ENCODE results near the gene PROCA1.
A peak's percentile ranks its signal among the peaks of the same experiment; 100 is the strongest.
"Not testable (repeated sequence)": the region's sequence is repeated elsewhere in the genome, so short reads cannot be mapped to it uniquely, and the experiment has no call there.

PROCA1 gene

DNA sequence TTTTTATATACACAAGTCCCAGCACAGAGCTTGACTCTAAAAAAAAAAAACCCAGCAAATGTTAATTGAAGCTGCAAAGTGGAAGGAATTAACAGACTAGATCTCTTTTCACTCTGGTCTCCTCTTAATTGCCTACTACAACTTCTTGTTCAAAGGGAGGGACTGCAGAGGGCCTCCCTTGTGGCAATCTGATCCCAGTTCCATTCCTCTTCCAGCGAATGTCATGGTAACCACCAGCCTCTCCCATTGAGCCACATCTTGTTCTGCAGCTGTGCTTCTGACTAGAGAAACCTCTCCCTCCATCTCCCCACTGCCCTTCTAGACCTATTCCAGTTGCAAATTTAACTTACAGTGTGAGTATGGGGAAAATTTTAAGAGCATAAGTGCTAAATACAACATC is 43.8 kb downstream of the PROCA1 start:
- DNase-seq, result no peak

DNA sequence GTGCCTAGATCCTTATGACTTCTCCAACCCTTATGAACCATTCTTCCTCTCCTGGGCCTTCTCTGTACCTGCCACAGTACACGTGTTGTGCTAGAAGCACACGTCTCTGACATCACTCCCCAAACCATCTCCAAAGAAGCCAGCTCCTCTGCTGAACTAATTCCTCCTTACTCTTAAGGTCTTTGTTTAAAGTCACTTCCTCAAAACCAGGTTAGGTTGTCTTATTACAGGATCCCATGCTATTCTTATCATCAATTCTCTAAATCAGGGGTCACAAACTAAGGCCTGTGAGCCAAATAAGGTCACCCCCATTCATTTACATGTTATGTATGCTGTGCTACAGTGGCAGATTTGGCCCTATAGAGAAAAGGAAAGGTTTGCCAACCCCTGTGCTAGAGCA is 45.7 kb downstream of the PROCA1 start:
- DNase-seq, result no peak

DNA sequence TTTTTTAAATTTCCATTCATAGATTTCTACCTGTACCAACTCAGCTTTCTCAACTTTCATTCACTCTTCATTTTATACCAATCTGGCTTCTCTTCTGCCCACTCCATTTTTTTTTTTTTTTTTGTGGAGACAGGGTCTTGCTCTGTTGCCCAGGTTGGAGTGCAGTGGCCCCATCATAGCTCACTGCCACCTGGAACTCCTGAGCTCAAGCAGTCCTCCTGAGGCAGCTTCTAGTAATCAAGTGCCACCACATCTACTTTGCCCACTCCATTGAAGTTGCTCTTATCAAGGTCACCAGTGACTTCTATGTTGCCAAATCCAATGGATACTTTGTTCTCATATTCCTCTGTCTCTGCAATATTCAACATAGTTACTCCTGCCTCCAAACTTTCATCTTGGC is 48.0 kb downstream of the PROCA1 start:
- DNase-seq, result no peak

DNA sequence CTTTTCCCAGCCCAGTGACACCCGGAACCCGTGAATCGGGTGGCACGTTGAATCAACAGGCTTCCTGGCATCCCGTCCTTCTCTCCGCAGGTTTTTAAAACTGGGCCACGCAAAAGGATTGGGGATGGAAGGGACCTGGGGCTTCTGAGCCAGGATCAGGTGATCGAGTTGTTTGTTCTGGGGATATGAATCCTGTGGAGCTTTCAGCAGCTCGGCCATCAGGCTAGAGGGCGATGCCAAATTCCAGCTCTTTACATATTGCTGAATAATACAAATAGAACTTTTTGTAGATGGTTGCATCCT is 49.2 kb downstream of the PROCA1 start:
- DNase-seq, result no peak

DNA sequence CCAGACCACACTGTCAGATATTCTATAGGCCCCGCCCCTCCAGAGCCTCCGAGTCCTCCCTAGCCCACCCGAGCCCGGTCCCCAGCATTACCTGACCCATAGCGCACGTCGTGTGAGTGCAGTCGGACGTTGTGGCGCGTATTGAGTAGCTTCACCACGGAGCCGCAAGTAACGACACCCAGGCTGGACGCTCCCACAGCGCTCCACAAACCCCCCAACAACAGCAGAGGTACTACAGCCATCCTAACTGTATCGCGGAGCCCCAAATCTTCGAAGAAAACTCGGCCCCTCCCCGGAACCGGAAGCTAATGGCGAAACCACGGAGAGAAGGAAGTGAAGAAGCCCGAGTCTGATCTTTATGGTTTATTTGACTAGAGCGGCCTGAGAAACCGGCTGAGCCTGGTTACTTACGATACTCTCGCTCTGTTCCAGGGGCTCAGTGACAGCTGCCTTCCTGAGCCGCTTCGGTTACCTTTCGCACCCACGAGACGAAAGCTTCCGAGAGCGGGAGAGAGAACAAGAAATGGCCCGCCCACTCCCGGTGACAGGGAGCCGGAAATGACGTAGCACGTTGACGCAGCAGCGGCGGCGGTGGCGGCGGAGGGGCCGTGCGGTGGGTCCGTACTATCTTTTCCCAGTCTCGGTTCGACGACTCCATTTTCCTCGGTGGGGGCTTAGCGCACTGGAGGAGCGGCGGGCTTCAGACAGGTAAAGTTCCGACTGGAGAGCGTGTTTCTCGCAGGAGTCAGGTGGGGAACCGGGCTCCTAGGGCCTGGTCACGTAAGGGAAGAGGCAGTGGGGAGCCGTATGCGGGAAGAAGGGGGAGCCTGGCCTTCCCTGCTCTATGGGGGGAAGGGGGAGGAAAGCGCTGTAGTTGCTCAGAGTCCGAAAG is 49.8 kb downstream of the PROCA1 start, which contains the start of the genes SDF2 and SUPT6H:
Gene SDF2, minus strand, starts transcription at position 272 of the 892 bp plus-strand sequence. Its CDS starts 30 bp downstream, at position 242.
Gene SUPT6H, plus strand, starts transcription at position 571 of the 892 bp plus-strand sequence. CDS start 11,197 bp downstream, outside the sequence.
- DNase-seq, result peak; percentile 93

DNA sequence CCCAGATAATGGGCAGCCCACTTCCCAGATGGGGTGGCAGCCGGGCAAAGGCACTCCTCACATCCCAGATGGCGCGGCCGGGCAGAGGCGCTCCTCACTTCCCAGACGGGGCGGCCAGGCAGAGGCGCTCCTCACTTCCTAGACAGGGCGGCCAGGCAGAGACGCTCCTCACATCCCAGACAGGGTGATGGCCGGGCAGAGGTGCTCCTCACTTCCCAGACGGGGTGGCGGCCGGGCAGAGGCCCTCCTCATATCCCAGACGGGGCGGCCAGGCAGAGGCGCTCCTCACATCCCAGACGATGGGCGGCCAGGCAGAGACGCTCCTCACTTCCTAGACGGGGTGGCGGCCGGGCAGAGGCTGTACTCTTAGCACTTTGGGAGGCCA is 52.2 kb downstream of the PROCA1 start:
- DNase-seq, result not testable (repeated sequence)

DNA sequence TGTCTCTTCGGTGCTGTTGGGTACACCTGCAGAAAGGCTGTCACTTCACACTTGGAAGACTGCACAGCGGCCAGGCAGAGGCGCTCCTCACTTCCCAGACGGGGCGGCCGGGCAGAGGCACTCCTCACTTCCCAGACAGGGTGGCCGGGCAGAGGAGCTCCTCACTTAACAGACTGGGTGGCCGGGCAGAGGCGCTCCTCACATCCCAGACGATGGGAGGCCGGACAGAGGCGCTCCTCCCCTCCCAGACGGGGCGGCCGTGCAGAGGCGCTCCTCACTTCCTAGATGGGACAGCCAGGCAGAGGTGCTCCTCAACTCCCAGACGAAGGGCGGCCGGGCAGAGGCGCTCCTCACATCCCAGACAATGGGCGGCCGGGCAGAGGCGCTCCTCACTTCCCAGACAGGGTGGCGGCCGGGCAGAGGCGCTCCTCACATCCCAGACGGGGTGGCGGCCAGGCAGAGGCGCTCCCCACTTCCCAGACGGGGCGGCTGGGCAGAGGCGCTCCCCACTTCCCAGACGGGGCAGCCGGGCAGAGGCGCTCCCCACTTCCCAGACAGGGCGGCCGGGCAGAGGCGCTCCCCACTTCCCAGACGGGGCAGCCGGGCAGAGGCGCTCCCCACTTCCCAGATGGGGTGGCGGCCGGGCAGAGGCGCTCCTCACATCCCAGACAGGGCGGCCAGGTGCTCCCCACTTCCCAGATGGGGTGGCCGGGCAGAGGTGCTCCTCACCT is 52.8 kb downstream of the PROCA1 start:
- not testable (repeated sequence) for DNase-seq

DNA sequence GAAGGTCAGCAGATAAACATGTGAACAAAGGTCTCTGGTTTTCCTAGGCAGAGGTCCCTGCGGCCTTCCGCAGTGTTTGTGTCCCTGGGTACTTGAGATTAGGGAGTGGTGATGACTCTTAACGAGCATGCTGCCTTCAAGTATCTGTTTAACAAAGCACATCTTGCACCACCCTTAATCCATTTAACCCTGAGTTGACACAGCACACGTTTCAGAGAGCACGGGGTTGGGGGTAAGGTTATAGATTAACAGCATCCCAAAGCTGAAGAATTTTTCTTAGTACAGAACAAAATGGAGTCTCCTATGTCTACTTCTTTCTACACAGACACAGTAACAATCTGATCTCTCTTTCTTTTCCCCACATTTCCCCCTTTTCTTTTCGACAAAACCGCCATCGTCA is 53.3 kb downstream of the PROCA1 start:
- DNase-seq, result not testable (repeated sequence)

DNA sequence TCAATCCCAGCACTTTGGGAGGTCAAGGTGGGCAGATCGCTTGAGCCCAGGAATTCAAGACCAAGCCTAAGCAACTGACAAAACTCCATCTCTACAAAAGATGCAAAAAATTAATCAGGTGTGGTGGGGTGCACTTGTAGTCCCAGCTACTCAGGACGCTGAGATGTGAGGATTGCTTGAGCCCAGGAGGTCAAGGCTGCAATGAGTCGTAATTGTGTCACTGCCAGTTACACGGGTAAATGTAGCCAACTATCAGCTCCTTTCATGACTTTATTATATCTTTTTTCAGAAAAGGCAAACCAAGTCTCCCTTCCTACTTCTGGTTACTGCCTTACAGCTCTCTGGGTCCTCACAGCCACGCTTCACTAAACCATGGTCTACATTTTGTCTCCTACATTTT is 53.9 kb downstream of the PROCA1 start:
- no peak for DNase-seq

DNA sequence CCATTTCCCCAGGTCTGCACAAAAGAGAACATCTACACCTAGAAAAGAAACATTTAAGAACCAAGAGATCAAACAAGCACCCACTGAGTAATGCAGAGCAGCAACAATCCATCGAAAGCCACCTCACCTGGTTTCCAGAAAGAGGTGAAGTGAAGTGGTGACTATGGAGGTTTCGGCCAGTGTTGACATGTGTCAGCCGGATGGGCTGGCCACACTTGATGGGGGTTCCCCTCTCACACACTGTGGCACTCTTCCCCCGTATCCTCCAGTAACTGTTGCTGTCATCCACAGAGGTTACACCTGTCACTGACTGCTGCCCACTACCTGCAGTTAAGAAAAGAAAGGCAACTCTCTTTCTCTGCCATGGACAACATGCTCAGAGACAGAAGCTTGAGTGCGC is 56.5 kb downstream of the PROCA1 start:
- no peak for DNase-seq

All from CD4-positive, alpha-beta T cell treated with Interleukin-17A for 1 hour (primary cell).